GM19467 (cell line): ENCODE data around the gene NHP2.
"Not testable (repeated sequence)": the region's sequence is repeated elsewhere in the genome, so short reads cannot be mapped to it uniquely, and the experiment has no call there.

ENCODE experiments used
- ATAC-seq: cut with Tn5 transposase; IDR thresholded peaks from one replicate; pipeline ENCODE4 v1.9.1; 2021; ENCODE audit warnings: mild to moderate bottlenecking, moderate library complexity; ENCODE audit not compliant: unreplicated experiment

NHP2 gene

GRCh38 chr5:178153530-178154340, at the start of gene NHP2:
TSS of gene NHP2 (minus strand) at chr5:178153885. CDS start at chr5:178153817, 68 bp downstream.
- peak; percentile 99 for ATAC-seq

- no peak for ATAC-seq
Measured at GRCh38 chr5:178202541-178202940, 48.9 kb upstream of the NHP2 start.

DNA sequence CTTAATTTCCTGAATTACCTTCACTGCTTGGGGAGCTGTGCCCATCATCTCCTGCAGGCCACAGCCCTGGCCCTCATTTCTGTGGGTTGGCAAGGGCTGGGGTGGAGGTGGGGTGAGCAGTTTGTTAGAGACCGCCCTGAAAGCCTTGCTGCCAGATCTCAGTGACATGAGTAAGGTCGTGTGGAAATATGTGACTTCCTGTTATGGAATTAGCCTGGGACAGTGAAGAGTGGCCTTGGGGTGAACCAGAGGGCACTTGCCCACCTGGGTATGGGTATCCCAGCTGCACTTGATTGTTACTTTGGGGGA, 48.2 kb upstream of the NHP2 start:
- no peak for ATAC-seq

DNA sequence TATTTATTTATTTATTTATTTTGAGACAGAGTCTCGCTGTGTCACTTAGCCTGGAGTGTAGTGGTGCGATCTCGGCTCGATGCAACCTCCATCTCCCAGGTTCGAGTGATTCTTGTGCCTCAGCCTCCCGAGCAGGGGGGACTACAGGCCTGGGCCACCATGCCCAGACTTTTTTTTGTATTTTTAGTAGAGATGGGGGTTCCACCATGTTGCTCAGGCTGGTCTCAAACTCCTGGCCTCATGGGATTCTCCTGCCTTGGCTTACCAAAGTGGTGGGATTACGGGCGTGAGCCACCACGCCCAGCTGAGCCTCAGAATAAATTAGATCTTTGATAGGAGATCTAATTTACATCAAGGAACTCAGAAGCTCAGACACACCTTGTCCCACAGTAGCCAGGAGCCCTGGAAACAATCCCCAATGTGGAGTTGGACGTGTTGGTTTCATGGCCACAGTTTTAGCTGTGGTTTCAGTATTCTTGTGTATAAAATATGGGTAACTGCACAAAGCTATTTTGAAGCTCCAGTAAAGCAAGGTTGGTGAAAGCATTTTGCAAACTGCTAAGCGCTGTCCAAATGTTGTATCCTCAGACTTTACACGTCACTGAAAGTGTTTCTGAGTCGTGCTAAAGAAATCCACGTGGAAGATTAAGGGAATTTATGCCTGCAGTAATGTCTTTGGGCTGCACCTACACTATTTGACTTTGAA, 47.7 kb upstream of the NHP2 start:
- ATAC-seq: no peak

DNA sequence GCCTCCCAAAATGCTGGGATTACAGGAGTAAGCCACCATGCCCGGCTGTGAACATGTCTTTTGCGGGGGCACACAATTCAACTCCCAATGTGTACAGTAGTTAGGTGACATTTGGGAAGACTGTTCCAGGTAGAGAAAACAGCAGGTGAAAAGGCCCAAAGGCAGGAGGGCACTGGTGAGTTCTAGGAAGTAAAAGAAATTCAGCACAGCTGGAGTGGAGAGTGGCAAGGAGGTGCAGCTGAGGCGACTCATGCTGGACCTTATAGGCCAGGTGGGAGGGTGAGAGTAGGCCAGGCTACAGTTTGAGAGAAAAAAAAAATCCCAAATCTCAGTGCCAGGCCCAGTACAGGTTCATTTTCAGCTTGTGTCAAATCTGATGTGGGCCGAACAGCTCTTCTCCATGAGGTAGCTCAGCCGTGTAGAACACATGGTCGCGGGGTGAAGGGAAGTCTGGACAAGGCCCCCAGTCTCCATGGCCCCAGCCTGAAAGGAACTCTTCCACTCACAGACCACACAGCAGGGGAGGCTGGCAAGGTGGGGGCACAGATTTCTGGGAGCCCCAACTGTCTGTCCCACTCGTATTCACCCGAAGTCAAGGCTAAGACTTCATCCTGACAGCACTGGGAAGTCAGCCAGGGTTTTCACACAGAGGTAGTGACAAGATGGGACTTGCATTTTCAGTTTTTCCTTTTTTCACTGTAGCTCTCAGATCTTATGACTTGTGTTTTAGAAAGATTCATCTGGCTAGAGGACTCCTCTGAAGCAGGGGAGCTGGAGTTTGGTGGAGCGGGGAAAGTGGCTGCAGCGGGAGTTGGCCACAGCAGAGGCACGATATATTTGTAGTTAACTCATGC, 46.1 kb upstream of the NHP2 start:
- ATAC-seq: no peak

DNA sequence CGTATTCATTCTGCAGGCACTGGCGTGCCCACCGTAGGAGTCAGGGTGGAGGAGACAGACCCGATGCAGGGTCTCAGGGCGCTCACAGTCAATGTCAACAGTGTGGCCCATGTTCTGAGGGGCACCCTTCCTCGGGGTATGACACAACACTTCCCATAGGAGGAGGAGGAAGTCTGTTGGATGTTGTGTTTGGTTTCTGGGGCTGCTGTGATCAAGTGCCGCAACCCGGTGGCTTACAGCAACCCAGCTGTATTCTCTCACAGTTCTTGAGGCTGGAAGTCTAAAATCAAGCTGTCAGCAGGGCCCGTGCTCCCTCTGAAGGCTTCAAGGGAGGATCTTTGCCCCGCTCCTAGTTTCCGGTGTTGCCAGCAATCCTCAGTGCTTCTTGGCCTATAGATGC, 45.0 kb upstream of the NHP2 start:
- ATAC-seq: no peak

DNA sequence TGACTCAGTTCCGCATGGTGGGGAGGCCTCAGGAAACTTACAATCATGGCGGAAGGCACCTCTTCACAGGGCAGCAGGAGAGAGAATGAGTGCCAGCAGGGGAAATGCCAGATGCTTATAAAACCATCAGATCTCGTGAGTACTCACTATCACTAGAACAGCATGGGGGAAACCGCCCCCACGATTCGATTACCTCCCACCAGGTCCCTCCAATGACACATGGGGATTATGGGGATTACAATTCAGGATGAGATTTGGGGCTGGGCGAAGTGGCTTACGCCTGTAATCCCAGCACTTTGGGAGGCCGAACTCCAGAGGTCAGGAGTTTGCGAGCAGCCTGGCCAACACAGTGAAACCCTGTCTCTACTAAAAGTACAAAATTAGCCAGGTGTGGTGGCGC, 44.5 kb upstream of the NHP2 start:
- ATAC-seq: not testable (repeated sequence)

GRCh38 chr5:178196986-178197385, 43.3 kb upstream of the NHP2 start:
- no peak for ATAC-seq

DNA sequence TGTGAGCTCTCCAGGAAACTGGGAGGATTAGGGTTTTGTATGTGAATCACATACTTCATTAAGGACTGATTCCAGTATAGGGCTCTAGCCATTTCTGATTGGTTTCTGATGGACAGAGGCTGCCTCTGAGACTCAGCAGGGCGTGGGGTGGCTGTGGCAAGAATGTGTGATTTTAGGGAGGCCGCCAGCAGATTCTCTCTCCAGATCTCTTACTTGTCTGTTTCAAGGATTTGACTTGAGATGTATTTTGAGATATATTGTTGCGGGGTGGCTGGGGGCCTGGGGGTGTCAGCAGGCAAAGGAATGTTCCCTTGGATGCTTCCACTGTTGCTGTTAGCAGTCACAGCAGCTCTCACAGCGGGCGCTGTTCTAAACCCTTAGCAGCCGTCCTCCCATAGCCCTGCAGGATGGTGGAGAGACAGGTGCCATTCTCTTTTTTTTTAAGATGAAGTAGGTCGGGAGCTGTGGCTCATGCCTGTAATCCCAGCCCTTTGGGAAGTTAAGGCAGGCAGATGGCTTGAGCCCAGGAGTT, 42.7 kb upstream of the NHP2 start:
- ATAC-seq: no peak

GRCh38 chr5:178194026-178194425, 40.3 kb upstream of the NHP2 start:
- no peak for ATAC-seq

GRCh38 chr5:178193251-178193809, 39.6 kb upstream of the NHP2 start:
- ATAC-seq: no peak

DNA sequence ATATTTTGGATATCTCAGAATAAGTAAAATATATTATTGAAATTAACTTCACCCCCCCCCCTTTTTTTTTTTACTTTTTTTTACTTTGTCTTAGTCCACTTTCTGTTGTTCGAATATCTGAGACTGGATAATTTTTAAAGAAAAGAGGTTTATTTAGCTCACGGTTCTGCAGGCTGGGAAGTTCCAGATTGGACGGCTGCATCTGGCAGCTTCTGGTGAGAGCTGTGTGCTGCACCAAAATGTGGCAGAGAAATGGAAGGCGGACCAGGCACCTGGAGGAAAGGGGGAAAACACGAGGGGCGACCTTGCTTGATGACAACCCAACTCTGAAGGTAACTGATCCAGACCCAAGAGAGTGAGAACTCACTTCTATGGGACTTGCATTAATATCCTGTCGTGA, 39.1 kb upstream of the NHP2 start:
- ATAC-seq: no peak

DNA sequence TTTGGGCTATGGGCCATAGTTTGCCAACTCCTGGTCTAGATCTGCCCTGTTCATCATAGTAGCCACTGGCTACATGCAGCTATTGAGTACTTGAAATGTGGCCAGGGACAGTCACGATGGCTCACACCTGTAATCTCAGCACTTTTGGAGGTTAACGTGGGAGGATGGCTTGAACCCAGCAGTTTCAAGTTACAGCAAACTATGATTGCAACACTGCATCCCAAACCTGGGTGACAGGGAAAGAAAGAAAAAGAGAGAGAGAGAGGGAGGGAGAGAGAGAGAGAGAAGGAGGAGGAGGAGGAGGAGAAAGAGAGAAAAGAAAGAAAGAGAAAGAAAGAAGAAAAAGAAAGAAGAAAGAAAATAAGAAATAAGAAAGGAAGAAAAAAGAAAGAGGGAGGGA, 38.6 kb upstream of the NHP2 start:
- ATAC-seq: no peak

- ATAC-seq: no peak
Measured at GRCh38 chr5:178191661-178192060, 38.0 kb upstream of the NHP2 start.

- ATAC-seq: no peak
Measured at GRCh38 chr5:178189433-178189832, 35.7 kb upstream of the NHP2 start.

- ATAC-seq: no peak
Measured at GRCh38 chr5:178187014-178187413, 33.3 kb upstream of the NHP2 start, which contains the start of gene GMCL2. TSS of gene GMCL2 (minus strand) at chr5:178187371. CDS start at chr5:178187299, 72 bp downstream.

GRCh38 chr5:178186427-178186826, 32.7 kb upstream of the NHP2 start:
- ATAC-seq: no peak

DNA sequence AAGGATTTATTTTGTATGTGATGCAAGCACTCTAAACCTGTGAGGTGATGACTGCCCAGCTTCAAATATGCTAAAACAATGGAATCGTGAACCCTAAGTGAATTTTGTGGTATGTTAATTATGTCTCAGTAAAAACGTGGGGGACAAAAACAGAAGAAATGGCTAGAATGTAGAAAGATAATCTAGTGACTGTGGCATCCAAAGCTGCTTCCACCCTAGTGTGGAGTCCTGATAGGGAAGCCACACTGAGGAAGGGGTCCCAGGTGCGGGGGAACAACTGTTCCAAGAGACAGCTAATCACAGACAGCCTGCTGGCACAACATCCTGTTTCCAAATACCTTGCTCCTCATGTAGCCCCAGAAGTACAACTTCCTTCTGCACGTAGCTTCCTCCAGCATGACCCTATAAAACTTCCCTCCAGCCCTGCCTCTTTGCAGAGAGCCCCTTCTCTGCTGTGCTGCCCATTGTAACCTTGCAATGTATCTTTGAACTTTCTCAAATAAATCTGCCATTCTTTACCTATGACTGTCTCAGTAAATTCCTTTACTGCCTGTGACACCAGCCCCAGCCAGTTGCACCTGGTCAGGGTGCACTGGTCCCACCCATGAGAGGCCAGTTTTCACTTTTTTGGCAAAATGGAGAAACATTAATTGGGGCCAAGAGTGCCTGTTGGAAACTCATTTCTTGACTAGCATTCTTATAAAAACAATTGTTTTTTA, 28.6 kb upstream of the NHP2 start:
- ATAC-seq: no peak

DNA sequence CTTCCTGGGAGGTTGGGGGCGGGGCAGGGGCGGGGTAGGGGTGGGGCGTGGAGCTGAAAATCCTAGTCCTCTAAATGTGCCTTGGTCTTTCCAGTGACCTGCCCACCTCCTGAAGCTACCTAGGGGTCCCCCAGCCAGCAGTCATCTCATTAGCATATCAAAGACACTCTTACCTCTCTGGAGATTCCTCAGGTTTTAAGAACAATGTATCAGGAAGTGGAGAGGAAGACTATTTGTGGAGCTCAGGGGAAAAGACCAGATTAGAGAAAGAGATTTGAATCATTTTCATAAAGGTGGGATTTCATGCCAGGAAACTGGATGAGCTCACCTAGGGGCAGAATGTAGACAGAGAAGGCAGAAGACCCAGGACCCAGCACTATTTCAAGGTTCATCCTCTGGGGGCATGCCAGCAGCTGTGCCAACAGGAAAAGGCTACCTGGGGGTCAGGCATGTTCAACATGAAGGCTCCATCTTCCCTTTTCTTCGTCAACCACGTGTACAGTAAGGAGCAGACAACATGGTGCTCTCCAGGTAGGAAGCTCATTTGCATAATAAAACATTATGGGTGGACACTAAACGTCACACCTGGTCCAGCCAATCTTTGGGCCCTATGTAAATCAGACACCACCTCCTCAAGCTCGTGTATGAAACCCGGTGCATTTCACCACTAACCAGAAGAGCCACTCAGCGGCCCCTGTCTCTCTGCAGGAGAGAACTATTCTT, 26.6 kb upstream of the NHP2 start:
- no peak for ATAC-seq

GRCh38 chr5:178177569-178177968, 23.9 kb upstream of the NHP2 start:
- no peak for ATAC-seq
